Lower lobe of right lung (tissue), 2 donors: ENCODE results near the gene NKAIN2. TPM values are rescaled to one million over a fixed set of nuclear protein-coding genes. Genes with fewer than 3 reads are reported as not detected.
A peak's percentile ranks its signal among the peaks of the same experiment; 100 is the strongest.

Source experiments
- ATAC-seq, 2 donors: fragments of 200-7000 bp; cut with Tn5 transposase; one replicate each; pipeline ENCODE4 v1.9.1; 2020 to 2022; ENCODE audit warnings: mild to moderate bottlenecking in 2 of 2, moderate library complexity in 2 of 2
- DNase-seq: peaks from one replicate; pipeline ENCODE4 v3.0.0-alpha.2; 2020
- H3K27ac ChIP-seq: fragments of 200-600 bp; one replicate; pipeline ENCODE4 v1.8.0; 2022
- H3K27me3 ChIP-seq: fragments of 200-600 bp; one replicate; pipeline ENCODE4 v1.8.0; 2022; ENCODE audit warnings: low read depth
- H3K36me3 ChIP-seq: fragments of 200-600 bp; one replicate; pipeline ENCODE4 v1.8.0; 2022; ENCODE audit warnings: mild to moderate bottlenecking
- H3K4me1 ChIP-seq: fragments of 200-600 bp; one replicate; pipeline ENCODE4 v1.8.0; 2022
- H3K4me3 ChIP-seq: fragments of 200-600 bp; one replicate; pipeline ENCODE4 v1.8.0; 2022; ENCODE audit warnings: mild to moderate bottlenecking
- H3K9me3 ChIP-seq: fragments of 200-600 bp; one replicate; pipeline ENCODE4 v1.8.0; 2022
- CTCF ChIP-seq: fragments of 200-600 bp; IDR thresholded peaks from one replicate; pipeline ENCODE4 v1.8.0; 2022; ENCODE audit warnings: antibody characterized with exemption, mild to moderate bottlenecking
- intact Hi-C: fragments of 100-400 bp; cut with DNase I; formaldehyde crosslinking; loops from one replicate; pipeline ENCODE4 v1.11.0; 2022
- total RNA-seq: library from RNA; stranded (reverse); fragmentation: NEBNext Ultra II Directional; extraction: Animal tissue kit (Norgen Biotek cat#: 25700); gene quantifications from one replicate; pipeline ENCODE4 v1.2.1, GENCODE V29; 2021
- donor health status: DM: no; HTN: yes; CAD: no; lungs with severe emphysema.

The NKAIN2 gene
- total RNA-seq, 1 donor from 2014 or later = 0.12 TPM

DNA sequence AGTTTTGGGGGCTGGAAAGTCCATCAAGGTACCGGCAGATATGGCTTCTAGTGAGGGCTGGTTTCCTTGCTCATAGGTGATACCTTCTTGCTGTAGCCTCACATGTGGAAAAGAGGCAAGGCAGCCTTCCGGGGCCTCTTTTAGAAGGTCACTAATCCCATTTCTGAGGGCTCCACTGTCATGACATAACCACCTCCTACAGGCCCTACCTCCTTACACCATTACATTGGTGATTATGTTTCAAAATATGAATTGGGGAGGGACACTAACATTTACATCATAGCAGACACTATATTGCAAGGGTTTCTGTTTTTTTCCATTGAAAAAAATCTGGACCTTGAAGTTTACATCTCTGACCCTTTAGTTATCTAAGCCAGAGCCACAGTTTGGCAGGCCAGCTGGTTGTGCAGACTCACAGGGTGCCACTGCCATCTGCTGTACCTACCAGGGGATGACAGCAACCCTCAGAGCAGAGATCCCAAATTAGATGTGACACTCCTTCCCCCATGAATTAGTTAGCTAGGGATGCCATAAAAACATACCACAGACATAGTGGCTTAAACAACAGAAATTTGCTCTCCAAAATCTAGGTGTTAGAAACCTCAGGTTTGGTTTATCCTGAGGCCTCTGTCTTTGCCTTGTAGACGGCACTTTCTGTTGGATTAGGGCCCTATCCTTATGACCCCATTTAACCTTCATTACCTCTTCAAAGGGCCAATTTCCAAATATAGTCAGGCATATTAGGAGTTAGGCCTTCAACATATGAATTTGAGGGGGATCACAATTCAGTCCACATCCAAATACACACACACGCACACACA, 992.2 kb downstream of the NKAIN2 start:
- Histone ChIP-seq H3K36me3 (no peaks in the 10 kb centered on the region), H3K4me1 (no peaks in the 10 kb centered on the region), H3K9me3 (no peaks in the 10 kb centered on the region), H3K27ac (no peak overlapping the region), H3K4me3 (no peak overlapping the region), H3K27me3 (no peaks in the 10 kb centered on the region)
- DNase-seq = no peak
- intact Hi-C loops = no loop called here
- peak; percentile 27 for TF ChIP-seq CTCF
- peak in 1 of 2 donors; percentile 52 for ATAC-seq

DNA sequence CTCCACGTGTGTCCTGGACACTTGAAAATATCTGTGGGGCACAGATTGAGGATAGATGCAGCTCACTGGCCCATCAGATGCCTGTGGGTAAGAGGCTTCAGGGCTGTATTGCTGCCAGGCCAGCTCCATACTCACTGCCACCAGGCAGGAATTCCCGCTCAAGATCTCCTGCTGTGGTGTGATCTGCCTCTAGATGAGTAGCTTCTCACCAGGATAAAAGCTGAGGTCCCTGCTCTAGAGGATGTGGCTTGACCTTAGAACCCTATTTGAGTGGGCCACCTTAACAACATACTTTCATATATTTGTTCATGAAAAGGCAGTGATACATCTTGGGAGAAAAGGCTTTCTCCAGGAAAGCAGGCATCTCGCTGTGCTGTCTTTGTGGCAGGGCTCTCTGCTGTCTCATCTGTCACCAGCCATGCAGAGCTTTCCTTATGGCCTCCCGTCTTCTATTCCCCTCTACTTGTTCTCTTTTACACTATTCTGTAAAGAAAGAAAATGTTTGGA, 992.9 kb downstream of the NKAIN2 start:
- Histone ChIP-seq H3K4me3 (no peak overlapping the region), H3K9me3 (no peaks in the 10 kb centered on the region), H3K27me3 (no peaks in the 10 kb centered on the region), H3K27ac (no peak overlapping the region), H3K36me3 (no peaks in the 10 kb centered on the region), H3K4me1 (no peaks in the 10 kb centered on the region)
- intact Hi-C loops = no loop called here
- TF ChIP-seq CTCF = no peak
- ATAC-seq = no peak
- DNase-seq = no peak

DNA sequence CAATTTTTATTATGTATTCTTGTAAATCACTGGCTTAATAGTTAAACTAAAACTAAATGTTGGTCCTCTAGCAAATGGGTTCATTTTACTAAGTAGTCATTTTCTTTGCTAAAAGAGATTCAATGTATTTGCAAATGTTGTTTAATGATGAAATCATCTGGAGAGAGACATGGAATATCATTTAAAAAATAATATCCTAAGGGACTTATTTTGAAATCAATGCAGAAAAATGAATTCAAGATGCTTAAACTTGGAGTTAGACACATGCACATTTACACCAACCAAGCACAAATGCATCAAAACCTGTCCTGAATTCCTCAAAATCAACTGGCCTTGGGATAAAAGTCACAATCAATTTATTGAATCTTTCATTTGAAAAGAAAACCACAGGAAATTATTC, 993.6 kb downstream of the NKAIN2 start:
- Histone ChIP-seq H3K27me3 (no peaks in the 10 kb centered on the region), H3K4me3 (no peak overlapping the region), H3K36me3 (no peaks in the 10 kb centered on the region), H3K4me1 (no peaks in the 10 kb centered on the region), H3K9me3 (no peaks in the 10 kb centered on the region), H3K27ac (no peak overlapping the region)
- TF ChIP-seq CTCF = no peak
- intact Hi-C loops = no loop called here
- DNase-seq (no peak), ATAC-seq (no peak)

- Histone ChIP-seq H3K4me3 (no peak overlapping the region), H3K36me3 (no peaks in the 10 kb centered on the region), H3K27me3 (no peaks in the 10 kb centered on the region), H3K9me3 (no peaks in the 10 kb centered on the region), H3K4me1 (no peaks in the 10 kb centered on the region), H3K27ac (no peak overlapping the region)
- TF ChIP-seq CTCF = no peak
- ATAC-seq = no peak
- DNase-seq = no peak
- intact Hi-C loops = no loop called here
Measured at GRCh38 chr6:124798942-124799496, 995.4 kb downstream of the NKAIN2 start.

DNA sequence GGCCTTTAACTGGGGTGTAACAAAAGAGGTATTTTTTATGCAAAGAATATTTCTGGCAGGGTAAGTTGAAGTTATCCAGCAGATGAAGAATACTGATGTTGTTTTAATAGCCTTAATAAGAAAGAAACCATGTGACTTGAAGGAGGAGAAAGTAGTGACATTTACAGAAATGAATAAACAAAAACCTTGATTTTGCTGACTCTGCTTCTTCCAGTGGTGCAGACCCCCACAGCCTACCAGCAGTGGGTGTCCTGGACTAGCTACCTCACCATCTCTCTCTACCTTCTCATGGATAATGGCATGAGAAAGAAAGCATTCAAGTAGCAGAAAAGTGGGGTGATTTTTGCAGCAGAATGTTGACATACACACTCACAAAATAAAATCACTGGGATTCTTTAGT, 996.0 kb downstream of the NKAIN2 start:
- DNase-seq (no peak), ATAC-seq (no peak)
- Histone ChIP-seq H3K27me3 (no peaks in the 10 kb centered on the region), H3K27ac (no peak overlapping the region), H3K4me3 (no peak overlapping the region), H3K4me1 (no peaks in the 10 kb centered on the region), H3K9me3 (no peaks in the 10 kb centered on the region), H3K36me3 (no peaks in the 10 kb centered on the region)
- intact Hi-C loops = no loop called here
- no peak for TF ChIP-seq CTCF
